Stimulated activated CD4-positive, alpha-beta T cell treated with anti-CD3 and anti-CD28 coated beads, Interleukin-12 subunit alpha, Interleukin-12 subunit beta, amount 100 ng/mL, for 4 hours (primary cell): Measurements from ENCODE around the gene FIGN.

ENCODE experiments used
- DNase-seq: peaks from one replicate; pipeline ENCODE4 v3.0.0-alpha.2; 2020

Gene FIGN

DNA sequence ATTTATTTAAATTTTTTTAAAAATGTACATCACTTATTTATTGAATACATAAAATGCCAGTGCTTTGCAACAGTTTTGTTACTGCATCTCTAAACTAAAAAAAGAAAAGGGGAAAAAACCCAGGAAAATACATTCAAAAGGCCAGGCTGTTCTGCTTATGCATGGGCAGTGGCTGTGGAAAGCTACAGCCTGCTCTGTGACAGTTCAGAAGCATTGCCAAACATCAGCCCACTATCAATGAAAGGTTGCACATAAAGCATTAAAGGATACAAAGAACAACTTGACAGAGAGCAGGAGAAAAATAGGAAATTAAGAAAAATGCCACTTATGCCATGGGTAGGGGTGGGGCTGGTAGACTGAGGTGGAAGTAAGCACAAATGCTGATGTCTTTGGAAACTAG, 128.2 kb downstream of the FIGN start:
- DNase-seq, result no peak

DNA sequence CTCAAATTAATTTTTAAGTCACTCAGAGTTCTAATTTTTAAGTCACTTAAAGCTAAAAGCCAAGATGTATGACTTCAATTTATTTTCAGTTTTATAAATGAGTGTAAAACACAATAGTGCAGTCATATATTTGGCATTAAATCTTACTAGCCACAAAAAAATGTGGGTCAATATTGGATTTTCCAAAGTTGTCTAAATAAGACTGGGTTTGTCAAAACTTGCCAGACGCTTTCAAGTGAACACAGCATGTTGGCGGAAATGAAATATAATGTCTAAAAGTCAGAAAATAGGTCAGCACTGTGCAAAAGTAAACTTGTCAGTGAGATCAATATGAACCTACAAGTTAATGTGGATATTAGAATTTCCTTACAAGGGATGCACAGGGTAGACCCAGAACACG, 128.9 kb downstream of the FIGN start:
- DNase-seq, result no peak

DNA sequence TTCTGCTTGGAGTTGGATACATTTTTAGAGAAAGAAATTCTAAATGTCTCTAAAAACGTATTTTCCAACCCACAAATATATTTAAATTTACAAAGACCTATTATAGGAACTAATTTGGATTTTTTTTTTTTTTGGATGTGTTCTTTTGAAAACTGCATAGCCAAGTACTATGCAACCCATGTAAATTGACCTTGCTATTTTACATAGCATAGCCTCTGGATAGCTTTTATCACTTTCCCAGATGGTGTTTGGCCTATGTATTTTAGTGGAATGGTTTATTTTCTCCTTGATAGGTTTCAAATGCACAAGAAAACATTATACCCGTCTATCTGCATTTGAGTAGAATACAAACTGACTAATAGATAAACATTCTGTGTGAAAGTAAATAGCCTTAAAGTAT, 130.0 kb downstream of the FIGN start:
- no peak for DNase-seq

DNA sequence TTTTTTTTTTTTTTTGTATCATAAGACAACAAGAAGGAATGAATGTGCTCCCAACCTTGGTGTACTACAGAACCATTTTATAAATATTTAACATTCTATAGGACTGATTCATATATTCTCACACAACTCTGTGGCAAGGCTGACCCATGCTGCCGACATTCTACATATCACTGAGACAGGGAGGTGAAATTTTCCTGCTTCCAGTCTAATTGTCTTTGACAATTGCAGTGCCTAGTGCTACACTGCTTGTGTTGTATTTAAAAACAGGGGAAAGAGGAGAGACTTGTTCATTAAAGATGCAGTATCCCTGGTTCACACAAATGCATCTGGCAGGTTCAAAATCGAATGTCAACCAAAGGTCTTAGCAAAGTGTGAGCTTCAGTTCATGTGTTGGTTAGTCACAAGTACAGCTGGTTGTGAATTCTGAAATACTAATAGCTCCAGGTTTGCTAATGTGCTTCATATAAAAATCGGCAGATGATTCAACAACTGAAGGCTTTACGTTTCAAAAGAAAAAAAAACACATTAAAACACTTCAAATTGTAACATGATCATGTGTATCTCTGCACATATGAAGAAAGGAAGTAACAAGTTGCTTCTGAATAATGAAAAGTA, 130.8 kb downstream of the FIGN start:
- DNase-seq, result no peak

DNA sequence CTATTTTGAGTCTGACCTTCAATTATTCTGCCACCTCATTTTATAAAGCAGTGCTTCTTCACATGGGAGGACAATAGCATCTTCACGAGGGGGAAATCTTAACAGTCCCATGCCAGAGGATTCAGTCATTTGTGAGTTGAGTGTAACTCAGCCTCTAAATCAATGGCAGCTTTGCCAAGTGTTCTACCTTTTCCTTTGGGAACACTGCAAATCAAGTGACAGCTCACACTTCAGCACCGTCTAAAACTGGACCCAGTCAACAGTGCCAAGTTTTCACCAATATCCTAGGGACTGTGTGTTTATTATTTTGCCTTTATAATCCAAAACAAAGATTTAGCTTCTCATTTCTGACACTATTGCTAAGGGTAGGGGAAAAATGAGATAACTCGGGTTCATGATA, 133.6 kb downstream of the FIGN start:
- no peak for DNase-seq

DNA sequence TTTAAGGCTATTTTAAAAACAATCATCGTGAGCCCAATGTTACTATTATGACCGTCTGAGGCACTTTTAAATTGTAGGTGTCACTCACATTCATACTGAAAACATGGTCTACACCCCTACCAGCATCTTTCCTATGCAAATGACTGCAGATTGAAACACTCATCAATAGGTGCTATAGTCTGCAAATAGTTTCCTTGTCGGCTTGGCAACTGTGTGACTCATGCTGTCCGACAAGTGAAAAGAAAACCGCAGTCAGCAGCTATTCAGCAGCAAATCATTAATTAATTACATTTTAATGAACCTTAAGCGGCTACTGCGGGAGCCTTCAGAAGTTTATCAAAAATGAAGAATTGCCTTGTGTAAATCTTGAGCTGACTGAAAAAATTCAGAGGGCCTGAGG, 134.4 kb downstream of the FIGN start:
- no peak for DNase-seq

DNA sequence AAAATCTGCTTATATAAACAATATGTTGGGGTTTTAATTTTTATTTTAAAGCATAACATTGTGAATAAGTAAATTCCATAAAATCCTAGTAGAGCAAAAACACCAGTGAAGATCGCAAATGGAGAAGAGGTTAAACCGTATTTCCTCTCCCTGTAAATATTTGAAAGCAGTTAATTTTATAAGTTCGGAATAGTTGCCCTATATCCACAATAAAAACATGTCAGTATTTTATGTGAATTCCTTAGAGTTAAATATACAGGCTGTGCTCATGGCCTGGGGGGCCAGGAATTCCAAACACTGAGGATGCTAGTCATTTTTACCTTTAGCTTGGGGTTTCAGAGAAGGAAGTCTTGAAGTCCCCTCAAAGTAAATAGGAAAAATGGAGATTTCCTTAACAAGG, 135.0 kb downstream of the FIGN start:
- no peak for DNase-seq

DNA sequence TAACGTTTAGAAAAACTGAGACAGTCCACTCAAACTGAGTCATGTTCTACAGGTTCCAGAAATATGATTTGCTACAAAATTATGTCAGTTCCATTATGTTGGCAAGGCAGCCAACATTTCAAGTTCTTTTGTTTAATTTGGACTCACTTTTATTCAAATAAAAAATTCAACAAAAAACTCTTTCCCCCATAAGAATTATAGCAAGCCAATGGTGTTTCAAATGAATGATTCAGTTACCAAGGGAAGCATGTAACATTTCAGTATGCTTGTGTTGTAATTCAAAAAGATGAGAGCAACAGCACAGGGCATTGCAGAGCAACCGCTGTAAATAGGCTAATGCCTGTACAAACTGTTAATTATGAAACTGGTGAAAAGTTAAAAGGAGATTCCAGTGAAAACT, 140.8 kb downstream of the FIGN start:
- DNase-seq, result no peak

GRCh38 chr2:163594497-163594896, 141.3 kb downstream of the FIGN start:
- DNase-seq, result no peak

- no peak for DNase-seq
These were observed 141.8 kb downstream of the FIGN start for GRCh38 chr2:163593982-163594381.

DNA sequence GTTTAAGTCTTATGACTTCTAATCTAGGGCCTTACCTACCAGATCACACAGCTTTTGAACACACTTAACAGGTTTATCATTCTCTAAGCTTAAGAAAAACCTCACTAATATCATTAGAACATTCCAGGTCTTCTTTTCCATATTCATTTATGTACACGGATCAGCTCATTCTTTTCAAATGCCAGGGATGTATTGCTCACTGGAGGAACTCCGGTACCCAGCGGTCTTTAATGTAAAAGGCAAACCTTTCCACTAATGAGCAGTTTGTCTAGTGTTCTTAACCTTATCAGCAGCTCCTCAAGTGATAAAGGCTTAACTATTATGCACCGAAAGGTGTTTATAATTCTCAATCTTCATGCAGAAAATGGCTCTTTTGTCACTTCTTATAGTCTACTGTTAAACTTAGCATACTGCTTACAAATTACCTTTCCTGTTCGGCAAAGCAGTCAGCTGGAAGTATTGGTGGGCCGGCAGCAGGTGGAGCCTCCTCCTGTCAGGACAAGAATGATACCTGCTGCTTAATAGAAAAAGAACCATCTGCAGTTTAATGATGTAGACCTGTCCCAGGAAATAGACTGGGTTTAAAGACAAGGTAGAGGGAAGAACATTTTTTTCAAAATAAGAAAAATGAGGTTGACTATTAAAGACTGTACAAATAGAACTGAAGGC, 142.7 kb downstream of the FIGN start:
- DNase-seq, result no peak

DNA sequence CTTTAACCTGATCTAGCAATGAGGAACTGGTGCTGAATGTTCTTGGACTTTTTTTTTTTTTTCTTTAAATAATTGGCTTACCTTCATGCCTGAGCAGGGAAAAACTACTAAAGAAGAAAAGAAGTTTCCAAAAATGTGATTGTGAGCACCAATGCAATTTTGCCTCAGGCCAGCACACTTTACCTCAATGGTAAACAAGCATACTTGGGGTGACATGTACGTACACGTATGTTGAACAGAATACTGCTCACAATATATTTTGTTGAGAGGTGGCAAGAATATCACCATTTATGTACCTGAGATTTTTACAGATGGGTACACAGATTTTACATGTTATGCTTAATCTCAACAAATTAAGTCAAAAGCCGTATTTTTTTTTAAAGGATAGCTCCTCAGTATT, 144.3 kb downstream of the FIGN start:
- DNase-seq, result no peak

GRCh38 chr2:163580757-163581156, 155.1 kb downstream of the FIGN start:
- no peak for DNase-seq

- no peak for DNase-seq
These were observed 161.5 kb downstream of the FIGN start for GRCh38 chr2:163574309-163574708.

- no peak for DNase-seq
These were observed 162.2 kb downstream of the FIGN start for GRCh38 chr2:163573652-163574051.

GRCh38 chr2:163572850-163573249, 163.0 kb downstream of the FIGN start:
- DNase-seq, result no peak

DNA sequence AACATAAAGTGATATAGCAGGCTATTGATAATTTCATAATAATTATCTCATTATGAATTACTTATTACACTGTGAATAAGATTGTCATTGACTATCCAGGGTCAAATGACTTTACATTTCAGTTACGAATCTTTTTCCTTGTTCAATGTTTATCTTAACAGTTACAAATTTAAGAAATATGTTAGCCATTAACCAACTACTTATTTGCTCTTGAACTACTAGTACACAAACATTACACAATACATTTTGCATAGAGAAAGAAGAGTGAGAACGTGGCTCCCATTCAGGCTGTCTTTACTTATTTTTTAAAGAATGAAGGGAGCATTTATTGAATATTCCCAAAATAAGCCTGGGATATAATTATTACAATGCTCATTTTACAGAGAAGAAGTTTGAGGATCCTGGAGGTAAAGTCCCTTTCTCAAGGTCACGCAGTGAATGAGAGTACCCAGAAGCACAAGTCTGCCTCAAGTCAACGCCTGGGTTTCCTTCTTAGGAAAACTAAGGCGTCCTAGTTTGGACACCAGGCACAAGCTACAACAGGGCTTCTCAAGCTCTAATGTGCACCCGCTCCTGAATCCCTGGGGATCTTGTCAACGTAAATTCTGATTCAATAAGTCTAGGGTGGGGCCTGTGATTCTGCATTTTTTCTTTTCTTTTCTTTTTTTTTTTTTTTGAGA, 164.2 kb downstream of the FIGN start:
- no peak for DNase-seq

DNA sequence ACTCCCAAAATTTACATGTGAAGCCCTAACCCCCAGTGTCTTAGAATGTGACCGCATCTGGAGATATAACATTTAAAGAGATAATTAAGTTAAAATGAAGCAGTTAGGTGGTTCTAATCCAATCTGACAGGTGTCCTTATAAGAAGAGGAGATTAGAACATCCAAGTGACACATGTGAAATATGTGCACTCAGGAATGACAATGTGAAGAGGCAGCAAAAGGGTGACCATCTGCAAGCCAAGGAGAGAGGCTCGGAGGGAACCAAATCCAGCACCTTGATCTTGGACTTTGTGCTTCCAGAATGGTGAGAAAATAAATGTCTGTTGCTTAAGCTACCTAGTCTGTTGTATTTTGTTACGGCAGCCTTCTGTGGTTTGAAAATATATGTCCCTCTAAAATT, 165.4 kb downstream of the FIGN start:
- DNase-seq, result no peak

- no peak for DNase-seq
These were observed 170.6 kb downstream of the FIGN start for GRCh38 chr2:163565192-163565591.

GRCh38 chr2:163564236-163564635, 171.6 kb downstream of the FIGN start:
- no peak for DNase-seq

- no peak for DNase-seq
These were observed 172.5 kb downstream of the FIGN start for GRCh38 chr2:163563336-163563735.

- DNase-seq, result no peak
These were observed 177.4 kb downstream of the FIGN start for GRCh38 chr2:163558251-163559021.

DNA sequence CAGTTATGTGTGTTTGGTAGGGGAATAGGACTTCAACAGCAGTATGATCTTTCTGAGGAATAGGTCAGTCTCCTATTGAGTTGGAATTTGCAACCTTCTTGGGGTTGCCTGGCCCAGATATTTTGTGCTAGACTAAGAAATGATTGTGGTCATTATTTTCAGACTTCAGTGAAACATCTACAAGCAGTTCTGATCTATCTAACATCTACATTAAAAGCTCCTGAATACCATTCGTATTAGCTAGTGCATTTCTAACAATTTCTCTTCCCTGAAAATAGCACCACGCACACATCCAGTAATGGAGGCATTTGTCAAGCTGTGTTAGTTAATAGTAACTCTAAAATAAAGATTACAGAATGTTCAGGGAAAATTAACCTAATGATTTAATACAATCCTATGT, 179.3 kb downstream of the FIGN start:
- no peak for DNase-seq

DNA sequence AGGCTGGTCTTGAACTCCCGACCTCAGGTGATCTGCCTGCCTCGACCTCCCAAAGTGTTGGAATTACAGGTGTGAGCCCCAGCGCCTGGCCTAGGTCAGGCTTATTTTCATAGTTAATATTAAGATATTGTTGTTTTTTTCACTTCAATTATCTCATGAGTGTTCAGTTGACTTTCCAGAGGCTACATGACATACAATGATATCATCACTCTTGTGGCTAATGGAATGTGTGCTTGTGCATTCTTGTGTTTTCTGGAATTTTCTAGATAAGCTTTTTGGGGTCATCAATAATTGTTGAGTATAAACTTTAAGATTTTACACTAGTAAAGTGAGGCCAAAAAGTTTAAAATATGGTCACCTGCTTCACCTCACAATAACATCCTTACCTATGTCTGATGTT, 180.9 kb downstream of the FIGN start:
- no peak for DNase-seq
